H9 (cell line): Measurements from ENCODE around the gene ZNF764. TPM values are rescaled to one million over a fixed set of nuclear protein-coding genes. Genes with fewer than 3 reads are reported as not detected.

Experiments used
- DNase-seq: peaks from one replicate; pipeline ENCODE4 v3.0.0-alpha.2; 2017
- H2AFZ ChIP-seq: one replicate; pipeline ENCODE4 v1.6.1; 2013; ENCODE audit warnings: mild to moderate bottlenecking, low read length, control low read depth, moderate library complexity
- H2AK5ac ChIP-seq: 2 replicates; pipeline ENCODE4 v1.6.1; 2013; ENCODE audit warnings: low read length, control low read depth, mixed read lengths; ENCODE audit not compliant: insufficient read length
- H2BK120ac ChIP-seq: one replicate; pipeline ENCODE4 v1.6.1; 2013; ENCODE audit warnings: low read depth, mild to moderate bottlenecking, low read length, control low read depth, inconsistent platforms; ENCODE audit not compliant: poor library complexity, severe bottlenecking
- H2BK12ac ChIP-seq: 2 replicates; pipeline ENCODE4 v1.6.1; 2013; ENCODE audit warnings: low read length, control low read depth, mixed read lengths, low read depth; ENCODE audit not compliant: insufficient read length
- H2BK15ac ChIP-seq: 2 replicates; pipeline ENCODE4 v1.6.1; 2013; ENCODE audit warnings: low read depth, low read length, control low read depth
- H2BK20ac ChIP-seq: one replicate; pipeline ENCODE4 v1.6.1; 2013; ENCODE audit warnings: low read depth, mild to moderate bottlenecking, low read length, control low read depth, inconsistent platforms; ENCODE audit not compliant: poor library complexity, severe bottlenecking
- H2BK5ac ChIP-seq: 2 replicates; pipeline ENCODE4 v1.6.1; 2013; ENCODE audit warnings: low read length, control low read depth, mixed read lengths; ENCODE audit not compliant: insufficient read length
- H3K14ac ChIP-seq: 2 replicates; pipeline ENCODE4 v1.6.1; 2013; ENCODE audit warnings: low read length, control low read depth; ENCODE audit not compliant: insufficient read depth
- H3K18ac ChIP-seq: 2 replicates; pipeline ENCODE4 v1.6.1; 2013; ENCODE audit warnings: low read depth, mild to moderate bottlenecking, mixed read lengths, low read length, control low read depth; ENCODE audit not compliant: insufficient read length
- H3K23ac ChIP-seq: 2 replicates; pipeline ENCODE4 v1.6.1; 2013; ENCODE audit warnings: low read length, control low read depth, mixed read lengths, low read depth; ENCODE audit not compliant: insufficient read length
- H3K23me2 ChIP-seq: 2 replicates; pipeline ENCODE4 v1.6.1; 2013; ENCODE audit warnings: low read depth, mild to moderate bottlenecking, mixed read lengths, low read length, control low read depth; ENCODE audit not compliant: insufficient read length, poor library complexity, severe bottlenecking
- H3K27ac ChIP-seq: 2 replicates; pipeline ENCODE4 v1.5.1; 2013; ENCODE audit warnings: low read length, control low read depth, mixed read lengths, low read depth; ENCODE audit not compliant: insufficient read length
- H3K27me3 ChIP-seq: 2 replicates; pipeline ENCODE4 v1.6.1; 2013; ENCODE audit warnings: low read length, control low read depth, inconsistent platforms; ENCODE audit not compliant: insufficient read depth
- H3K4ac ChIP-seq: 2 replicates; pipeline ENCODE4 v1.6.1; 2013; ENCODE audit warnings: low read depth, mild to moderate bottlenecking, control low read depth, inconsistent platforms, low read length, moderate library complexity
- H3K4me1 ChIP-seq: 2 replicates; pipeline ENCODE4 v1.6.1; 2013; ENCODE audit warnings: low read length, control low read depth, inconsistent platforms; ENCODE audit not compliant: insufficient read depth
- H3K4me2 ChIP-seq: 2 replicates; pipeline ENCODE4 v1.6.1; 2013; ENCODE audit warnings: low read length, control low read depth, mixed read lengths; ENCODE audit not compliant: insufficient read length, insufficient read depth
- H3K56ac ChIP-seq: 2 replicates; pipeline ENCODE4 v1.6.1; 2013; ENCODE audit warnings: low read depth, mild to moderate bottlenecking, mixed read lengths, low read length, control low read depth; ENCODE audit not compliant: insufficient read length
- H3K79me1 ChIP-seq: 2 replicates; pipeline ENCODE4 v1.6.1; 2013; ENCODE audit warnings: low read depth, mild to moderate bottlenecking, moderate library complexity, low read length, control low read depth, inconsistent platforms; ENCODE audit not compliant: insufficient read depth, poor library complexity, severe bottlenecking
- H3K79me2 ChIP-seq: 2 replicates; pipeline ENCODE4 v1.6.1; 2013; ENCODE audit warnings: low read length, control low read depth, inconsistent platforms; ENCODE audit not compliant: insufficient read depth
- H3K9ac ChIP-seq: 2 replicates; pipeline ENCODE4 v1.6.1; 2013; ENCODE audit warnings: low read length, control low read depth, mixed read lengths; ENCODE audit not compliant: insufficient read length; ENCODE audit errors: extremely low read depth
- H3K9me3 ChIP-seq: one replicate; pipeline ENCODE4 v1.6.1; 2013; ENCODE audit warnings: low read depth, low read length, inconsistent platforms; ENCODE audit not compliant: control insufficient read depth
- H3T11ph ChIP-seq: one replicate; pipeline ENCODE4 v1.6.1; 2013; ENCODE audit warnings: mild to moderate bottlenecking, low read length, control low read depth, inconsistent platforms
- H4K20me1 ChIP-seq: one replicate; pipeline ENCODE4 v1.6.1; 2013; ENCODE audit not compliant: control insufficient read depth, insufficient read length, insufficient read depth
- H4K5ac ChIP-seq: 2 replicates; pipeline ENCODE4 v1.6.1; 2013; ENCODE audit warnings: low read depth, mild to moderate bottlenecking, mixed read lengths, low read length, control low read depth; ENCODE audit not compliant: insufficient read length
- H4K8ac ChIP-seq: replicated peaks from 2 replicates; pipeline ENCODE4 v1.6.1; 2013; ENCODE audit warnings: low read length, control low read depth, mixed read lengths, low read depth; ENCODE audit not compliant: insufficient read length
- H4K91ac ChIP-seq: 2 replicates; pipeline ENCODE4 v1.6.1; 2013; ENCODE audit warnings: low read depth, mild to moderate bottlenecking, moderate library complexity, mixed read lengths, low read length, control low read depth; ENCODE audit not compliant: insufficient read length
- H3K27ac Mint-ChIP-seq, 3 experiments: 2 replicates in 2 of 3; 3 replicates in 1 of 3; pipeline ENCODE4 v1.8.0; 2020 to 2021; ENCODE audit warnings: mixed read lengths in 3 of 3, mild to moderate bottlenecking in 1 of 3, moderate library complexity in 1 of 3
- H3K27me3 Mint-ChIP-seq: 2 replicates; pipeline ENCODE4 v1.8.0; 2021; ENCODE audit warnings: low read depth, mild to moderate bottlenecking, moderate library complexity, mixed read lengths
- H3K36me3 Mint-ChIP-seq, 3 experiments: 2 replicates in 2 of 3; 3 replicates in 1 of 3; pipeline ENCODE4 v1.8.0; 2020 to 2021; ENCODE audit warnings: low read depth in 3 of 3, mixed read lengths in 3 of 3; ENCODE audit not compliant: insufficient read depth in 1 of 3
- H3K4me1 Mint-ChIP-seq, 2 experiments: 2 replicates each; pipeline ENCODE4 v1.8.0; 2020; ENCODE audit warnings: mixed read lengths in 2 of 2
- H3K4me3 Mint-ChIP-seq, 2 experiments: 2 replicates in 1 of 2; 3 replicates in 1 of 2; pipeline ENCODE4 v1.8.0; 2020 to 2021; ENCODE audit warnings: mild to moderate bottlenecking in 2 of 2, mixed read lengths in 2 of 2, moderate library complexity in 1 of 2
- H3K9me3 Mint-ChIP-seq, 2 experiments: 2 replicates in 1 of 2; 3 replicates in 1 of 2; pipeline ENCODE4 v1.8.0; 2020; ENCODE audit warnings: mild to moderate bottlenecking in 2 of 2, mixed read lengths in 2 of 2, moderate library complexity in 1 of 2
- WGBS: extraction: QIAGEN DNeasy Blood & Tissue Kit; methylation state at CpG from one replicate; pipeline ENCODE4 v1.1.7; 2013; ENCODE audit warnings: missing lambda C conversion rate, low lambda C conversion rate, mixed read lengths; ENCODE audit not compliant: insufficient read length; ENCODE audit errors: extremely low coverage; 5-methylcytosine and 5-hydroxymethylcytosine counted together
- total RNA-seq: library from RNA; stranded (reverse); gene quantifications from 2 replicates; pipeline ENCODE4 v1.2.1, GENCODE V29; 2021
- TF ChIP-seq, protein P1 (sequence below): fragments of 200-600 bp; sonication (generic); conservative IDR thresholded peaks from 3 replicates; pipeline ENCODE4 v1.8.0; 2021; ENCODE audit warnings: antibody characterized with exemption, mild to moderate bottlenecking

Gene ZNF764
- total RNA-seq, 1 experiment from 2014 or later, result 11.4 TPM

DNA sequence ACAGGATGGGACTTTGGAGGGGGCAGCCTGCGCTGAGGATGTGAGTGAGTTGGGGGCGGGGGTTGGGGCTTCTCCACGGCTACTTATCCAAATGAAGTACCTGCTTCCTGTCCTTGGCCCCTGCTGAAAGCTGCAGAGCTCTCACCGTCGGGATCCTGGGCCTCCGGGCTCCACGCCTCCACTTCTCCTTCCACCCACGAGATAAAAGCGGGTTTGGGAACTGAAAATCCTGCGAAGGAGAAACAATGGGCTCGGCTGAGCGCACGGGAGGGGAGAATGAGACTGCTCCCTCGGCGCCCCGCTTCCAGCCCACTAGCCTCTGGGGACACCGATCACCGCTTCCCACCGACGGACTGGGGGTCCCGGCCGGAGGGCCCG lies 26.8 kb upstream of the ZNF764 start:
- H3K4me3 Mint-ChIP-seq, result peak overlapping the region; percentile 72 to 83
- no CpG with 5 or more reads among the region's 23 CpGs for WGBS
- H3K27ac Mint-ChIP-seq, result peak overlapping the region in 1 of 3 experiments; percentile 6; a peak in 2 of 7 replicates
- Histone ChIP-seq H3K27me3 (no peaks in the 10 kb centered on the region), H3K9me3 (no peaks in the 10 kb centered on the region), H2BK20ac (no peak overlapping the region), H3K23ac (no peak overlapping the region), H4K20me1 (no peaks in the 10 kb centered on the region), H2BK120ac (peak overlapping the region; percentile 56), H3K23me2 (peaks cover 7% of the 10 kb centered on the region), H3K4me2 (peak overlapping the region; percentile 78), H3K27ac (no peak overlapping the region), H3K4ac (peak overlapping the region; percentile 51; the same call in 1 of the 2 replicates), H3K4me1 (no peaks in the 10 kb centered on the region; the same call in 1 of the 2 replicates), H3K79me2 (no peaks in the 10 kb centered on the region), H2BK15ac (no peak overlapping the region), H2AFZ (no peak overlapping the region), H4K91ac (no peak overlapping the region), H3K79me1 (no peaks in the 10 kb centered on the region), H2AK5ac (no peak overlapping the region), H3K18ac (peak overlapping the region; percentile 65), H3K14ac (peak overlapping the region; percentile 90), H4K5ac (no peak overlapping the region), H3T11ph (no peak overlapping the region), H2BK5ac (no peak overlapping the region), H3K9ac (peak overlapping the region; percentile 74), H3K56ac (no peak overlapping the region), H4K8ac (no peak overlapping the region), H2BK12ac (no peak overlapping the region)
- TF ChIP-seq, protein P1, sequence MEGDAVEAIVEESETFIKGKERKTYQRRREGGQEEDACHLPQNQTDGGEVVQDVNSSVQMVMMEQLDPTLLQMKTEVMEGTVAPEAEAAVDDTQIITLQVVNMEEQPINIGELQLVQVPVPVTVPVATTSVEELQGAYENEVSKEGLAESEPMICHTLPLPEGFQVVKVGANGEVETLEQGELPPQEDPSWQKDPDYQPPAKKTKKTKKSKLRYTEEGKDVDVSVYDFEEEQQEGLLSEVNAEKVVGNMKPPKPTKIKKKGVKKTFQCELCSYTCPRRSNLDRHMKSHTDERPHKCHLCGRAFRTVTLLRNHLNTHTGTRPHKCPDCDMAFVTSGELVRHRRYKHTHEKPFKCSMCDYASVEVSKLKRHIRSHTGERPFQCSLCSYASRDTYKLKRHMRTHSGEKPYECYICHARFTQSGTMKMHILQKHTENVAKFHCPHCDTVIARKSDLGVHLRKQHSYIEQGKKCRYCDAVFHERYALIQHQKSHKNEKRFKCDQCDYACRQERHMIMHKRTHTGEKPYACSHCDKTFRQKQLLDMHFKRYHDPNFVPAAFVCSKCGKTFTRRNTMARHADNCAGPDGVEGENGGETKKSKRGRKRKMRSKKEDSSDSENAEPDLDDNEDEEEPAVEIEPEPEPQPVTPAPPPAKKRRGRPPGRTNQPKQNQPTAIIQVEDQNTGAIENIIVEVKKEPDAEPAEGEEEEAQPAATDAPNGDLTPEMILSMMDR, result no peak
- H3K4me1 Mint-ChIP-seq, result peaks cover 7 to 10% of the 10 kb centered on the region in 2 experiments
- DNase-seq, result peak; percentile 57
- no peaks in the 10 kb centered on the region for H3K9me3 Mint-ChIP-seq
- H3K27me3 Mint-ChIP-seq, result no peaks in the 10 kb centered on the region
- peaks cover 16 to 53% (median 40%) of the 10 kb centered on the region in 3 experiments; a peak in 6 of 7 replicates for H3K36me3 Mint-ChIP-seq
